Progenitor cell of endocrine pancreas (in vitro differentiated cells): ENCODE results near the gene TEDC1. TPM values are rescaled to one million over a fixed set of nuclear protein-coding genes. Genes with fewer than 3 reads are reported as not detected.

Experiments used
- DNase-seq: peaks from one replicate; pipeline ENCODE4 v3.0.0; 2021; ENCODE audit warnings: low spot score; ENCODE audit not compliant: unreplicated experiment
- H3K27ac Mint-ChIP-seq: 2 replicates; pipeline ENCODE4 v1.8.0; 2021; ENCODE audit warnings: mild to moderate bottlenecking, moderate library complexity, mixed read lengths
- H3K27me3 Mint-ChIP-seq: 2 replicates; pipeline ENCODE4 v1.8.0; 2021; ENCODE audit warnings: mixed read lengths
- H3K36me3 Mint-ChIP-seq: 2 replicates; pipeline ENCODE4 v1.8.0; 2022; ENCODE audit warnings: mixed read lengths; ENCODE audit not compliant: insufficient read depth
- H3K4me1 Mint-ChIP-seq: 2 replicates; pipeline ENCODE4 v1.8.0; 2021; ENCODE audit warnings: low read depth, mixed read lengths
- H3K4me3 Mint-ChIP-seq: 2 replicates; pipeline ENCODE4 v1.8.0; 2021; ENCODE audit warnings: low read depth, mild to moderate bottlenecking, moderate library complexity, mixed read lengths
- H3K9me3 Mint-ChIP-seq: 2 replicates; pipeline ENCODE4 v1.8.0; 2021; ENCODE audit warnings: low read depth, mixed read lengths
- CTCF ChIP-seq: fragments of 200-600 bp; sonication (generic); IDR thresholded peaks from one replicate; pipeline ENCODE4 v1.5.0; 2021; ENCODE audit warnings: antibody characterized with exemption, mild to moderate bottlenecking; ENCODE audit not compliant: unreplicated experiment
- total RNA-seq: library from RNA; stranded (reverse); gene quantifications from 2 replicates; pipeline ENCODE4 v1.2.1, GENCODE V29; 2021

The TEDC1 gene
- total RNA-seq, 1 donor from 2014 or later: 20.5 TPM

GRCh38 chr14:105460116-105460515 is 30.9 kb upstream of the TEDC1 start:
- no peak overlapping the region for H3K4me3 Mint-ChIP-seq
- no peak for DNase-seq
- H3K27ac Mint-ChIP-seq: no peak overlapping the region
- peaks cover 9% of the 10 kb centered on the region for H3K36me3 Mint-ChIP-seq
- TF ChIP-seq CTCF: no peak
- H3K4me1 Mint-ChIP-seq: no peaks in the 10 kb centered on the region
- H3K9me3 Mint-ChIP-seq: no peaks in the 10 kb centered on the region
- H3K27me3 Mint-ChIP-seq: no peaks in the 10 kb centered on the region

- H3K27ac Mint-ChIP-seq: no peak overlapping the region
- no peak for DNase-seq
- no peaks in the 10 kb centered on the region for H3K4me1 Mint-ChIP-seq
- H3K4me3 Mint-ChIP-seq: no peak overlapping the region
- H3K9me3 Mint-ChIP-seq: no peaks in the 10 kb centered on the region
- H3K36me3 Mint-ChIP-seq: peaks cover 6% of the 10 kb centered on the region
- H3K27me3 Mint-ChIP-seq: no peaks in the 10 kb centered on the region
- no peak for TF ChIP-seq CTCF
Measured at GRCh38 chr14:105460616-105461015, 30.4 kb upstream of the TEDC1 start.

DNA sequence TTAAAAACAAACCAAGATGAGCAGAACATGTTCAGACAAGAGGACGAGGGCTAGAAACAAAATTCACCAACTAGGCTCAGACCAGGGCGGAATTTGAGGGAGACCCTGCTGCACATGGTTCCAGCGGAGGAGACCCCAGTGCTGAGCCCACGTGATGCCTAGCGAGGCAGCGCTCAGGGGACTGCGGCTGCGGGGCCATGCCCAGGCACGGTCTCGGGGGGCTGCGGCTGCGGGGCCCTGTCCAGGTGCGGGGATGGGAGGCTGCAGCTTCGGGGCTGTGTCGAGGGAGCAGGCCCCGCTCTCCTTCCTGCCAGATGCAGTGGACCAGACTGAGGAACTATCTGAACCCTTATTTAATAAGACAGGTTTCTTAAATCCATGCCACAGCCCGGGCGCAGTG is 29.1 kb upstream of the TEDC1 start:
- Mint-ChIP-seq H3K36me3 (peaks cover 6% of the 10 kb centered on the region), H3K27me3 (no peaks in the 10 kb centered on the region), H3K27ac (no peak overlapping the region)

GRCh38 chr14:105464501-105464900 is 26.5 kb upstream of the TEDC1 start:
- Mint-ChIP-seq H3K27me3 (no peaks in the 10 kb centered on the region), H3K4me1 (no peaks in the 10 kb centered on the region), H3K27ac (no peak overlapping the region), H3K36me3 (peaks cover 6% of the 10 kb centered on the region), H3K9me3 (no peaks in the 10 kb centered on the region), H3K4me3 (no peak overlapping the region)
- no peak for DNase-seq
- TF ChIP-seq CTCF: no peak

More for the DNA sequence above, 29.1 kb upstream of the TEDC1 start:
- H3K4me3 Mint-ChIP-seq: no peak overlapping the region
- no peak for DNase-seq
- H3K4me1 Mint-ChIP-seq: no peaks in the 10 kb centered on the region
- H3K9me3 Mint-ChIP-seq: no peaks in the 10 kb centered on the region
- TF ChIP-seq CTCF: no peak

DNA sequence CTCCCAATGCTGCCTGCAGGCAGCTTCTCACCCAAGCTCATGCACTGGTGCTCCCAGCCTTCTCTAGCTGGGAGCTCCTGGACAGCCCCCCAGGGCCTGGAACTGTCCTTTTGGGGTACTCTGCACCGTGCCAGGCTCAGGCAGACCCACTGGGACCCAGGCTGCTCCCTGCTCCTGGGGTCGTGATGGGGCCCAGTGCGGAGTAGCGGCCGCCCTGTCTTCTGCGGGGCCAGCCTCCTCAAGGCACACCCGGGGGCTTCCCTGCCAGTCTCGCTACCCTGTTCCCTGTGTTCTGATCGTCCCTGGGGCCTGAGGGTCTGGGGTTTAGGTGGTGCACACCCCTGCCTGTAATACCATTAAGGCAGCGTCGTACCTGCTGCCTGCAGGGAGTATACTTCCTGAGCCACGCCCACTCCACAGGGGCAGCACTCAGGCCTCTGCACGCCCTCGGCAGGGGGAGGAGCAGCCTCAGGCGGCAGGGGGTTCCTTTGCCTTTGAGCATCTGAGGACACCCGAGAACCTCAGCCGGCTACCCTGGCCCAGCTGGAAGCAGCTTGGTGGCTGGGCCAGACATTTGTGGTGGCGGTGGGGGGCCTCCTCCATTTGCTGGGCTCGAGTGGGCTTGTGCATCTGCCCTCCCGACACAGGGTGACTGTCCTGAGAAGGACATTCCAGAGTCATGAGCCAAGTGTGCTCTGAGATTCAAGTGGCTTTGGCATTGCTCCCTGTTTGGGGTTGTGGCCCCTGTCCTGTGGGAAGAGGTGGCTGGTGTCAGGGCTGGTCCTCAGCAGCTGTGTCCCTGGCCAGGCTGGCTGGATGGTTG is 25.6 kb upstream of the TEDC1 start:
- Mint-ChIP-seq H3K4me3 (no peak overlapping the region), H3K9me3 (no peaks in the 10 kb centered on the region), H3K27me3 (no peaks in the 10 kb centered on the region), H3K36me3 (peaks cover 7% of the 10 kb centered on the region), H3K4me1 (no peaks in the 10 kb centered on the region), H3K27ac (no peak overlapping the region)
- TF ChIP-seq CTCF: no peak
- no peak for DNase-seq
